WTC11 (cell line): ENCODE measurements around the gene UQCR10.

Experiments used
- CREB1 ChIP-seq: sonication (generic); formaldehyde crosslinking; IDR thresholded peaks from 2 replicates; pipeline ENCODE4 v1.8.0; 2023; ENCODE audit warnings: mild to moderate bottlenecking, missing genetic modification reagents
- CTCF ChIP-seq: fragments of 200-600 bp; IDR thresholded peaks from 2 replicates; pipeline ENCODE4 v1.8.0; 2022; ENCODE audit warnings: antibody characterized with exemption
- EMX1 ChIP-seq: fragments of 250-450 bp; sonication (Bioruptor Pico); IDR thresholded peaks from 2 replicates; pipeline ENCODE4 v1.8.0; 2021; ENCODE audit warnings: mild to moderate bottlenecking
- ESRRA ChIP-seq: sonication (generic); formaldehyde crosslinking; IDR thresholded peaks from 2 replicates; pipeline ENCODE4 v1.8.1; 2022; ENCODE audit warnings: mild to moderate bottlenecking, missing genetic modification reagents, borderline replicate concordance
- ETV6 ChIP-seq: sonication (generic); formaldehyde crosslinking; IDR thresholded peaks from 2 replicates; pipeline ENCODE4 v1.8.1; 2022; ENCODE audit warnings: mild to moderate bottlenecking, missing genetic modification reagents
- FOXJ3 ChIP-seq: sonication (generic); formaldehyde crosslinking; IDR thresholded peaks from 2 replicates; pipeline ENCODE4 v1.9.0; 2021; ENCODE audit warnings: missing genetic modification reagents, mild to moderate bottlenecking, borderline replicate concordance
- NFE2L1 ChIP-seq: sonication (generic); formaldehyde crosslinking; IDR thresholded peaks from 2 replicates; pipeline ENCODE4 v1.8.1; 2023; ENCODE audit warnings: missing genetic modification reagents
- NFYB ChIP-seq: sonication (generic); formaldehyde crosslinking; conservative IDR thresholded peaks from 2 replicates; pipeline ENCODE4 v1.8.0; 2022; ENCODE audit warnings: low read depth, missing genetic modification reagents
- PRDM15 ChIP-seq: sonication (generic); formaldehyde crosslinking; IDR thresholded peaks from 2 replicates; pipeline ENCODE4 v1.8.0; 2022; ENCODE audit warnings: missing genetic modification reagents
- SMAD4 ChIP-seq: sonication (generic); formaldehyde crosslinking; IDR thresholded peaks from 2 replicates; pipeline ENCODE4 v1.8.0; 2022; ENCODE audit warnings: mild to moderate bottlenecking, missing genetic modification reagents
- ZNF416 ChIP-seq: fragments of 250-450 bp; sonication (Bioruptor Pico); IDR thresholded peaks from 2 replicates; pipeline ENCODE4 v1.9.0; 2021; ENCODE audit warnings: mild to moderate bottlenecking, inconsistent platforms
- ZNF423 ChIP-seq: fragments of 250-450 bp; sonication (Bioruptor Pico); IDR thresholded peaks from 2 replicates; pipeline ENCODE4 v2.1.2; 2022; ENCODE audit warnings: mild to moderate bottlenecking, moderate library complexity
- TF ChIP-seq, protein P1 (sequence below): sonication (generic); formaldehyde crosslinking; IDR thresholded peaks from 2 replicates; pipeline ENCODE4 v1.8.0; 2022; ENCODE audit warnings: mild to moderate bottlenecking, missing genetic modification reagents

DNA sequence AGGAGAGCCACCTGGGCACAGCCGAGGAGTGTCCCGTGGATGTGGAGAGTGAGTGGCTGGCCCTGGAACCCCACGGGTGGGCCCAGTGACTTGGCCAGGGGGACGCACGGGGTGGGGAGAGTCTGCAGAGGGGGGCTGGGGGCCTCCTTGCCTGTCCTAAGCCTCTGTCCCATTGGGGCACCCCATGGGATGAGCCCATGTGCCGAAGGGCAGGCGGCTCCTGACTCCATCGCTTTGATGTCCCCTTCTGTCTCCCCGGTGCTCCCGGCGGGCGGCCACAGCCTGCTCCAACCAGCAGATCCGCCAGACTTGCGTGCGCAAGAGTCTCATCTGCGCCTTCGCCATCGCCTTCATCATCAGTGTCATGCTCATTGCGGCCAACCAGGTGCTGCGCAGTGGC lies 38.0 kb upstream of the UQCR10 start:
- no peak for TF ChIP-seq PRDM15 (CRISPR knock-in tag)
- no peak for TF ChIP-seq CTCF
- no peak for TF ChIP-seq FOXJ3 (CRISPR knock-in tag)
- TF ChIP-seq SMAD4 (CRISPR knock-in tag), result no peak
- no peak for TF ChIP-seq ZNF423 (CRISPR knock-in tag)
- TF ChIP-seq NFYB (CRISPR knock-in tag), result no peak
- TF ChIP-seq CREB1 (CRISPR knock-in tag), result no peak
- TF ChIP-seq ZNF416 (CRISPR knock-in tag), result no peak
- no peak for TF ChIP-seq EMX1 (CRISPR knock-in tag)
- TF ChIP-seq ESRRA (CRISPR knock-in tag), result no peak
- TF ChIP-seq NFE2L1, result no peak
- TF ChIP-seq, protein P1, sequence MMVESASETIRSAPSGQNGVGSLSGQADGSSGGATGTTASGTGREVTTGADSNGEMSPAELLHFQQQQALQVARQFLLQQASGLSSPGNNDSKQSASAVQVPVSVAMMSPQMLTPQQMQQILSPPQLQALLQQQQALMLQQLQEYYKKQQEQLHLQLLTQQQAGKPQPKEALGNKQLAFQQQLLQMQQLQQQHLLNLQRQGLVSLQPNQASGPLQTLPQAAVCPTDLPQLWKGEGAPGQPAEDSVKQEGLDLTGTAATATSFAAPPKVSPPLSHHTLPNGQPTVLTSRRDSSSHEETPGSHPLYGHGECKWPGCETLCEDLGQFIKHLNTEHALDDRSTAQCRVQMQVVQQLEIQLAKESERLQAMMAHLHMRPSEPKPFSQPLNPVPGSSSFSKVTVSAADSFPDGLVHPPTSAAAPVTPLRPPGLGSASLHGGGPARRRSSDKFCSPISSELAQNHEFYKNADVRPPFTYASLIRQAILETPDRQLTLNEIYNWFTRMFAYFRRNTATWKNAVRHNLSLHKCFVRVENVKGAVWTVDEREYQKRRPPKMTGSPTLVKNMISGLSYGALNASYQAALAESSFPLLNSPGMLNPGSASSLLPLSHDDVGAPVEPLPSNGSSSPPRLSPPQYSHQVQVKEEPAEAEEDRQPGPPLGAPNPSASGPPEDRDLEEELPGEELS (CRISPR knock-in tag), result no peak
- TF ChIP-seq ETV6 (CRISPR knock-in tag), result no peak
